DND-41 (cell line): ENCODE measurements around the gene MESP2.

Experiments used
- EZH2 ChIP-seq: IDR thresholded peaks from 3 replicates; pipeline ENCODE4 v1.6.1; 2012; ENCODE audit warnings: borderline replicate concordance, low read depth, mild to moderate bottlenecking, moderate library complexity, low read length, inconsistent platforms; ENCODE audit not compliant: severe bottlenecking
- TF ChIP-seq, protein P1 (sequence below): IDR thresholded peaks from 2 replicates; pipeline ENCODE4 v1.5.1; 2012; ENCODE audit warnings: borderline replicate concordance, low read length, moderate library complexity, mild to moderate bottlenecking; ENCODE audit not compliant: poor library complexity, severe bottlenecking; ENCODE audit errors: extremely low read depth

- TF ChIP-seq, protein P1, sequence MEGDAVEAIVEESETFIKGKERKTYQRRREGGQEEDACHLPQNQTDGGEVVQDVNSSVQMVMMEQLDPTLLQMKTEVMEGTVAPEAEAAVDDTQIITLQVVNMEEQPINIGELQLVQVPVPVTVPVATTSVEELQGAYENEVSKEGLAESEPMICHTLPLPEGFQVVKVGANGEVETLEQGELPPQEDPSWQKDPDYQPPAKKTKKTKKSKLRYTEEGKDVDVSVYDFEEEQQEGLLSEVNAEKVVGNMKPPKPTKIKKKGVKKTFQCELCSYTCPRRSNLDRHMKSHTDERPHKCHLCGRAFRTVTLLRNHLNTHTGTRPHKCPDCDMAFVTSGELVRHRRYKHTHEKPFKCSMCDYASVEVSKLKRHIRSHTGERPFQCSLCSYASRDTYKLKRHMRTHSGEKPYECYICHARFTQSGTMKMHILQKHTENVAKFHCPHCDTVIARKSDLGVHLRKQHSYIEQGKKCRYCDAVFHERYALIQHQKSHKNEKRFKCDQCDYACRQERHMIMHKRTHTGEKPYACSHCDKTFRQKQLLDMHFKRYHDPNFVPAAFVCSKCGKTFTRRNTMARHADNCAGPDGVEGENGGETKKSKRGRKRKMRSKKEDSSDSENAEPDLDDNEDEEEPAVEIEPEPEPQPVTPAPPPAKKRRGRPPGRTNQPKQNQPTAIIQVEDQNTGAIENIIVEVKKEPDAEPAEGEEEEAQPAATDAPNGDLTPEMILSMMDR, result no peak
- TF ChIP-seq EZH2, result no peak
Measured at GRCh38 chr15:89759835-89760234, 16.3 kb upstream of the MESP2 start.
